GM18868 (cell line): ENCODE data around the gene ITGB4.
"Not testable (repeated sequence)": the region's sequence is repeated elsewhere in the genome, so short reads cannot be mapped to it uniquely, and the experiment has no call there.

Source experiments
- ATAC-seq: cut with Tn5 transposase; IDR thresholded peaks from one replicate; pipeline ENCODE4 v1.9.1; 2021; ENCODE audit warnings: mild to moderate bottlenecking, moderate library complexity; ENCODE audit not compliant: unreplicated experiment

The ITGB4 gene

GRCh38 chr17:75769536-75769935 lies 48.3 kb downstream of the ITGB4 start:
- no peak for ATAC-seq

- no peak for ATAC-seq
These were observed 50.3 kb downstream of the ITGB4 start for GRCh38 chr17:75771334-75772281.

GRCh38 chr17:75773121-75773807 lies 52.0 kb downstream of the ITGB4 start:
- no peak for ATAC-seq

GRCh38 chr17:75773808-75774470 lies 52.7 kb downstream of the ITGB4 start:
- no peak for ATAC-seq

- ATAC-seq, result no peak
These were observed 53.3 kb downstream of the ITGB4 start for GRCh38 chr17:75774471-75774990.

GRCh38 chr17:75774991-75775668 lies 53.9 kb downstream of the ITGB4 start:
- no peak for ATAC-seq

GRCh38 chr17:75776386-75777295 lies 55.4 kb downstream of the ITGB4 start:
- ATAC-seq, result no peak

- ATAC-seq, result no peak
These were observed 56.1 kb downstream of the ITGB4 start for GRCh38 chr17:75777296-75777922.

- not testable (repeated sequence) for ATAC-seq
These were observed 57.0 kb downstream of the ITGB4 start for GRCh38 chr17:75778066-75778860.

GRCh38 chr17:75778861-75779249 lies 57.6 kb downstream of the ITGB4 start:
- ATAC-seq, result peak; percentile 6

- ATAC-seq, result peak; percentile 68
These were observed 58.2 kb downstream of the ITGB4 start for GRCh38 chr17:75779250-75779986.

GRCh38 chr17:75779987-75780889 lies 59.0 kb downstream of the ITGB4 start:
- ATAC-seq, result no peak

GRCh38 chr17:75783069-75783783 lies 62.0 kb downstream of the ITGB4 start:
- no peak for ATAC-seq

- no peak for ATAC-seq
These were observed 62.7 kb downstream of the ITGB4 start for GRCh38 chr17:75783803-75784472.

GRCh38 chr17:75784473-75785015 lies 63.3 kb downstream of the ITGB4 start, which contains the start of gene UNK:
TSS of gene UNK (plus strand) at chr17:75784806. CDS start at chr17:75784881, 75 bp downstream.
- ATAC-seq, result peak; percentile 63
